Panc1 (cell line): Measurements from ENCODE around the gene PRR20E. TPM values are rescaled to one million over a fixed set of nuclear protein-coding genes. Genes with fewer than 3 reads are reported as not detected.
"Not testable (repeated sequence)": the region's sequence is repeated elsewhere in the genome, so short reads cannot be mapped to it uniquely, and the experiment has no call there.

ENCODE experiments used
- ATAC-seq: fragments of 200-7000 bp; cut with Tn5 transposase; 2 replicates; pipeline ENCODE4 v1.9.1; 2020; ENCODE audit warnings: mild to moderate bottlenecking, moderate library complexity
- Bru-seq: library from RNA; stranded (reverse); fragments of 400-500 nt; gene quantifications from one replicate; lab custom pipeline; 2021; lab: Mats Ljungman, UMichigan
- BruChase-seq, 2 experiments: library from RNA; stranded (reverse); fragments of 400-500 nt; gene quantifications; one replicate each; lab custom pipeline; 2021; lab: Mats Ljungman, UMichigan
- BruUV-seq: library from RNA; stranded (reverse); fragments of 400-500 nt; replicated peaks from 2 replicates; lab custom pipeline; 2021; lab: Mats Ljungman, UMichigan
- CTCF ChIA-PET: fragments of 300-600 bp; sonication (Branson Sonifier 250); formaldehyde crosslinking; loops from one replicate; lab custom pipeline; 2022; ENCODE audit warnings: antibody characterized with exemption; lab: Charles Lee
- POLR2A ChIA-PET: fragments of 300-600 bp; sonication (Branson Sonifier 250); formaldehyde crosslinking; loops from one replicate; lab custom pipeline; 2022; ENCODE audit warnings: antibody characterized with exemption; lab: Charles Lee
- DNase-seq: peaks from one replicate; pipeline ENCODE4 v3.0.0-alpha.2; 2010; ENCODE audit warnings: low read depth, low spot score
- H3K27ac ChIP-seq: 2 replicates; pipeline ENCODE4 v1.5.1; 2011; ENCODE audit warnings: mild to moderate bottlenecking, low read length, inconsistent platforms
- H3K27me3 ChIP-seq: fragments of 200-500 bp; sonication (Bioruptor generic); 2 replicates; pipeline ENCODE4 v1.6.0; 2014; ENCODE audit warnings: low read length, inconsistent platforms; ENCODE audit not compliant: control insufficient read depth, insufficient read depth
- H3K36me3 ChIP-seq: fragments of 200-500 bp; sonication (Bioruptor generic); 2 replicates; pipeline ENCODE4 v1.5.1; 2014; ENCODE audit warnings: inconsistent platforms, mild to moderate bottlenecking, low read length, moderate library complexity; ENCODE audit not compliant: control insufficient read depth, insufficient read depth
- H3K4me1 ChIP-seq: 2 replicates; pipeline ENCODE4 v1.5.1; 2011; ENCODE audit warnings: inconsistent platforms, mild to moderate bottlenecking, low read length, moderate library complexity; ENCODE audit not compliant: control insufficient read depth, insufficient read depth
- H3K4me3 ChIP-seq, 2 experiments: 2 replicates each; pipeline ENCODE4 v1.5.1; 2011 to 2012; ENCODE audit warnings: low read depth in 2 of 2, low read length in 2 of 2, mild to moderate bottlenecking in 2 of 2, inconsistent platforms in 1 of 2, moderate library complexity in 1 of 2
- H3K9me3 ChIP-seq: fragments of 200-500 bp; sonication (Bioruptor generic); 2 replicates; pipeline ENCODE4 v1.5.1; 2014; ENCODE audit warnings: low read depth, mild to moderate bottlenecking, inconsistent platforms, low read length, moderate library complexity; ENCODE audit not compliant: control insufficient read depth, insufficient read depth
- CTCF ChIP-seq: fragments of 450-650 bp; IDR thresholded peaks from 2 replicates; pipeline ENCODE4 v1.5.1; 2017; ENCODE audit warnings: mild to moderate bottlenecking
- POLR2AphosphoS5 ChIP-seq: IDR thresholded peaks from 2 replicates; pipeline ENCODE4 v1.6.1; 2012; ENCODE audit warnings: mild to moderate bottlenecking, low read depth, low read length, moderate library complexity
- REST ChIP-seq, 2 experiments: IDR thresholded peaks; 2 replicates each; pipeline ENCODE4 v1.6.1; 2011 to 2012; ENCODE audit warnings: low read depth in 2 of 2, control low read depth in 1 of 2, low read length in 1 of 2, mild to moderate bottlenecking in 1 of 2, moderate library complexity in 1 of 2; ENCODE audit not compliant: insufficient read depth in 1 of 2
- SIN3A ChIP-seq: IDR thresholded peaks from 2 replicates; pipeline ENCODE4 v1.6.1; 2012; ENCODE audit warnings: low read depth, mild to moderate bottlenecking, low read length, moderate library complexity, borderline replicate concordance; ENCODE audit not compliant: insufficient read depth
- TCF7L2 ChIP-seq: IDR thresholded peaks from 2 replicates; pipeline ENCODE4 v1.6.1; 2011; ENCODE audit warnings: mild to moderate bottlenecking, low read depth, low read length, inconsistent platforms
- in situ Hi-C: cut with HindIII; loops from 2 replicates; pipeline ENCODE4 v1.10.0; 2016; ENCODE audit warnings: low sequenced_read_pairs, low pct_unique_long_range_greater_than_20kb
- intact Hi-C: fragments of 100-400 bp; cut with micrococcal nuclease; formaldehyde crosslinking; loops from one replicate; pipeline ENCODE4 v1.10.0; 2022; ENCODE audit not compliant: unreplicated experiment
- long read RNA-seq: library from polyadenylated mRNA; unstranded; transcript quantifications from one replicate; pipeline ENCODE4 v2.0.0, GENCODE V29; 2021; ENCODE audit not compliant: unreplicated experiment
- polyA plus RNA-seq: library from polyadenylated mRNA; unstranded; fragments of >200 nt; gene quantifications from one replicate; pipeline ENCODE4 v1.2.1, GENCODE V29; 2012; ENCODE audit warnings: missing spikeins; ENCODE audit not compliant: insufficient read length
- total RNA-seq: library from RNA; stranded (reverse); gene quantifications from one replicate; pipeline ENCODE4 v1.2.1, GENCODE V29; 2021; ENCODE audit not compliant: unreplicated experiment

The PRR20E gene
- total RNA-seq = not detected
- polyA plus RNA-seq = not detected
- not detected for Bru-seq, nascent RNA
- BruChase-seq, experiment 1, labeled RNA remaining after a 2-hour chase = not detected
- not detected for BruChase-seq, experiment 2, labeled RNA remaining after a 6-hour chase
- long read RNA-seq = 0 reads

- intact Hi-C loops, CTCF ChIA-PET, DNase-seq, H3K27me3 ChIP-seq, H3K27ac ChIP-seq, H3K9me3 ChIP-seq, ATAC-seq, POLR2A ChIA-PET, H3K4me3 ChIP-seq, H3K4me1 ChIP-seq, in situ Hi-C loops, H3K36me3 ChIP-seq, BruUV-seq: not testable (repeated sequence)
Observed at GRCh38 chr13:57166897-57167296, at the start of gene PRR20E. PRR20E (plus strand) TSS chr13:57167197; CDS start chr13:57167584, 387 bp downstream.

GRCh38 chr13:57123681-57124080, 43.3 kb upstream of the PRR20E start:
- Histone ChIP-seq H3K4me1 (no peaks in the 10 kb centered on the region), H3K36me3 (no peaks in the 10 kb centered on the region), H3K4me3 (no peak overlapping the region), H3K27ac (no peak overlapping the region), H3K9me3 (no peaks in the 10 kb centered on the region), H3K27me3 (no peaks in the 10 kb centered on the region)
- in situ Hi-C loops = no loop called here
- no TSS peak for BruUV-seq
- ATAC-seq (no peak), DNase-seq (no peak)
- TF ChIP-seq REST (IDR thresholded peaks at IDR 0.05; ENCODE audit: insufficient read depth in 1 of 2, low read depth in 2 of 2, low read length in 1 of 2) = no peak
- no peak for TF ChIP-seq POLR2AphosphoS5
- no peak for TF ChIP-seq TCF7L2
- TF ChIP-seq SIN3A = no peak
- no peak for TF ChIP-seq CTCF
- CTCF ChIA-PET = no interaction called here
- intact Hi-C loops = no loop called here
- POLR2A ChIA-PET = no interaction called here

- no TSS peak for BruUV-seq
- Histone ChIP-seq H3K4me1 (no peaks in the 10 kb centered on the region), H3K36me3 (no peaks in the 10 kb centered on the region), H3K4me3 (no peak overlapping the region), H3K27ac (no peak overlapping the region), H3K27me3 (no peaks in the 10 kb centered on the region), H3K9me3 (no peaks in the 10 kb centered on the region)
- intact Hi-C loops (no loop called here), in situ Hi-C loops (no loop called here)
- no peak for TF ChIP-seq TCF7L2
- DNase-seq (no peak), ATAC-seq (no peak)
- POLR2A ChIA-PET = no interaction called here
- CTCF ChIA-PET = no interaction called here
Observed at GRCh38 chr13:57128909-57129308, 38.1 kb upstream of the PRR20E start.
